Esophagus squamous epithelium (tissue), 5 donors: ENCODE data around the gene ADAM10. TPM values are rescaled to one million over a fixed set of nuclear protein-coding genes. Genes with fewer than 3 reads are reported as not detected.

ENCODE experiments used
- DNase-seq: peaks from one replicate; lab custom pipeline; 2025; lab: John Stamatoyannopoulos, UW
- H3K27ac ChIP-seq, 4 donors: fragments of 200-600 bp; sonication (generic); one replicate each; pipeline ENCODE4 v1.5.1; 2016 to 2019; ENCODE audit warnings: mild to moderate bottlenecking in 1 of 4
- H3K27me3 ChIP-seq, 4 donors: fragments of 200-600 bp; sonication (generic); 1 replicate in 3 of 4; 2 replicates in 1 of 4; pipeline versions ENCODE4 v1.5.1 to v1.6.0; 2017 to 2021; ENCODE audit warnings: antibody characterized with exemption in 1 of 4
- H3K36me3 ChIP-seq, 3 donors: fragments of 200-600 bp; sonication (generic); one replicate each; pipeline ENCODE4 v1.5.1; 2016 to 2019
- H3K4me1 ChIP-seq, 3 donors: fragments of 200-600 bp; sonication (generic); one replicate each; pipeline ENCODE4 v1.5.1; 2017 to 2019
- H3K4me3 ChIP-seq, 4 donors: fragments of 200-600 bp; sonication (generic); 1 replicate in 3 of 4; 2 replicates in 1 of 4; pipeline ENCODE4 v1.5.1; 2016 to 2019; ENCODE audit warnings: mild to moderate bottlenecking in 2 of 4, moderate library complexity in 1 of 4
- H3K9me3 ChIP-seq, 3 donors: fragments of 200-600 bp; sonication (generic); one replicate each; pipeline ENCODE4 v1.5.1; 2016 to 2019
- POLR2A ChIP-seq, 4 donors: fragments of 450-650 bp; IDR thresholded peaks; one replicate each; pipeline ENCODE4 v1.6.1; 2017; ENCODE audit warnings: antibody characterized with exemption in 4 of 4, mild to moderate bottlenecking in 4 of 4, moderate library complexity in 3 of 4
- WGBS, 2 donors: methylation state at CpG; one replicate each; pipeline ENCODE4 v1.1.5; 2018; 5-methylcytosine and 5-hydroxymethylcytosine counted together
- intact Hi-C: fragments of 100-400 bp; cut with DNase I; formaldehyde crosslinking; loops from one replicate; pipeline ENCODE4 v1.15.0; 2022
- total RNA-seq, 4 donors: library from RNA; depleted of rRNA; stranded (reverse); fragments of >200 nt; gene quantifications; one replicate each; pipeline ENCODE4 v1.1.0, GENCODE V29; 2016
- TF ChIP-seq, protein P1 (sequence below), 6 experiments: fragments of 450-650 bp in 4 of 6; fragments of 200-600 bp in 2 of 6; sonication (generic) in 2 of 6; IDR thresholded peaks; one replicate each; pipeline ENCODE4 v1.5.1; 2016 to 2019; ENCODE audit warnings: antibody characterized with exemption in 6 of 6, mild to moderate bottlenecking in 4 of 6, moderate library complexity in 4 of 6
- donor health status: DM: yes; HTN: yes; CAD: no.

ADAM10 gene
- total RNA-seq, 4 donors from 2014 or later, result 34.3 to 61.3 (median 52.8) TPM

DNA sequence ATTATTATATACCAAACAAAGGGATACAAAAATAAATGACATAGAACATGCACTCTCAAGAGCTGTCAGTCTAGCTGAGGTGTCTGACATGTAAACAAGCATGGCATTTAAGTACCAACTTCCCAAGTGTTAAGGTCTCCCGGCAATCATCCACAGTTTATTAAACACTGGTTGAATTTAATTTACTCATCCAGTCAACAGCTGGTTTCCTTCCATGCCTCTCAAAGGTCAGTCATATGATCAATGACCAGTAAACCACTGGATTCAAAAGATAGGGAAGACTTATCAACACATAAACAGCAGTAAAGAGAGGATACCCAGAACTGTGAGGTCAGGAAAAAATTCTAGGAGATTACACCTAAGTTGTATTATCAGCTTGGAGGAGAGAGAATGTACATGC, 80.4 kb downstream of the ADAM10 start:
- DNase-seq, result no peak
- no peak overlapping the region for H3K4me3 ChIP-seq
- TF ChIP-seq, protein P1, sequence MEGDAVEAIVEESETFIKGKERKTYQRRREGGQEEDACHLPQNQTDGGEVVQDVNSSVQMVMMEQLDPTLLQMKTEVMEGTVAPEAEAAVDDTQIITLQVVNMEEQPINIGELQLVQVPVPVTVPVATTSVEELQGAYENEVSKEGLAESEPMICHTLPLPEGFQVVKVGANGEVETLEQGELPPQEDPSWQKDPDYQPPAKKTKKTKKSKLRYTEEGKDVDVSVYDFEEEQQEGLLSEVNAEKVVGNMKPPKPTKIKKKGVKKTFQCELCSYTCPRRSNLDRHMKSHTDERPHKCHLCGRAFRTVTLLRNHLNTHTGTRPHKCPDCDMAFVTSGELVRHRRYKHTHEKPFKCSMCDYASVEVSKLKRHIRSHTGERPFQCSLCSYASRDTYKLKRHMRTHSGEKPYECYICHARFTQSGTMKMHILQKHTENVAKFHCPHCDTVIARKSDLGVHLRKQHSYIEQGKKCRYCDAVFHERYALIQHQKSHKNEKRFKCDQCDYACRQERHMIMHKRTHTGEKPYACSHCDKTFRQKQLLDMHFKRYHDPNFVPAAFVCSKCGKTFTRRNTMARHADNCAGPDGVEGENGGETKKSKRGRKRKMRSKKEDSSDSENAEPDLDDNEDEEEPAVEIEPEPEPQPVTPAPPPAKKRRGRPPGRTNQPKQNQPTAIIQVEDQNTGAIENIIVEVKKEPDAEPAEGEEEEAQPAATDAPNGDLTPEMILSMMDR (IDR thresholded peaks at IDR 0.05), result no peak
- TF ChIP-seq POLR2A (IDR thresholded peaks at IDR 0.05), result no peak
- no peaks in the 10 kb centered on the region for H3K9me3 ChIP-seq
- H3K27me3 ChIP-seq, result no peaks in the 10 kb centered on the region
- intact Hi-C loops, result no loop called here
- 78 to 80% methylated on average over 1 of the region's 1 CpG for WGBS, 2 donors
- H3K4me1 ChIP-seq, result peaks cover 0 to 18% (median 0%) of the 10 kb centered on the region in 3 donors
- peaks cover 0 to 12% (median 0%) of the 10 kb centered on the region in 3 donors for H3K36me3 ChIP-seq
- no peak overlapping the region for H3K27ac ChIP-seq

DNA sequence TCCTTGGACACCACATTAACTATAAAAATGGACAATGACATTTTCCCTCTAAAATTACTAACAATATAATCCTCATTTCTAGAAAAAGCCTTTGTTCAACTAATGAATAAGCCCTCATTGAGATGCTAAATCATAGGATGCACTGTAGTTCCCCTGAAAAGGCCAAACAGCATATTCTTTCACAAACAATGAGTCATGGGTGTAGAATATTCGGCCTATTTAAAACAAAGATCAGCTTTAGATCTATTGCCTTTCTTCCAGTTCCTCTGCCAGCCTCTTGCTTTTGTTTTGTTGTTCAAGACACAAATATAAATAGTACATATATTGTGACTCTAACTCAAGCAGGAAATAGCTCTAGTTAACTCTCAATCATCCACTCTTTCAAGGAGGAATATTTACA, 82.5 kb downstream of the ADAM10 start:
- intact Hi-C loops, result no loop called here
- H3K27ac ChIP-seq, result peak overlapping the region in 2 of 4 donors; percentile 6 to 17
- H3K9me3 ChIP-seq, result no peaks in the 10 kb centered on the region
- no peak for DNase-seq
- no peaks in the 10 kb centered on the region for H3K27me3 ChIP-seq
- TF ChIP-seq, protein P1 (IDR thresholded peaks at IDR 0.05), result no peak
- TF ChIP-seq POLR2A (IDR thresholded peaks at IDR 0.05), result no peak
- H3K36me3 ChIP-seq, result peaks cover 0 to 28% (median 0%) of the 10 kb centered on the region in 3 donors
- 12 to 21% methylated on average over 1 of the region's 1 CpG for WGBS, 2 donors
- no peak overlapping the region for H3K4me3 ChIP-seq
- H3K4me1 ChIP-seq, result peaks cover 0 to 18% (median 0%) of the 10 kb centered on the region in 3 donors

DNA sequence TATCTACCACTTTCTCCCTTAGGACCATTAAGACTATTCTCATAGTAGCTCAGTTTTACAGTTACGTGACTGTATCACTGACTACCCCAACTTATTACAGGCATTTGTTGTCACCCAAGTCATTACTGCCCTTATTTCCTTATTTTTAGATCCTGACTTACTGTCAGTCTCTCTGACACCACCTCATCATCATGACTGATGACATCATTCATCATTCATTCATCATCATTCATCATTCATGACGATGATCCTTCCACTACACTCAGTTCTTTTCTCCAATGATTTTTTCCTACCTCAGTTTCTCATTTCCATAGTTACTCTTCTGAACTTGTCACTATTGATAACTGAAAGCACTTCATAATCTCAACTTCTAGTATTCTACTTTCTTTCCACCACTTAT, 83.8 kb downstream of the ADAM10 start:
- Histone ChIP-seq H3K4me3 (no peak overlapping the region), H3K36me3 (peaks cover 0 to 38% (median 0%) of the 10 kb centered on the region in 3 donors), H3K4me1 (peaks cover 0 to 18% (median 0%) of the 10 kb centered on the region in 3 donors), H3K27ac (peak overlapping the region in 2 of 4 donors; percentile 14 to 49), H3K9me3 (no peaks in the 10 kb centered on the region), H3K27me3 (no peaks in the 10 kb centered on the region)
- no peak for DNase-seq
- intact Hi-C loops, result no loop called here
- 86 to 88% methylated on average over 2 of the region's 2 CpGs for WGBS, 2 donors
- TF ChIP-seq POLR2A (IDR thresholded peaks at IDR 0.05), result no peak
- TF ChIP-seq, protein P1 (IDR thresholded peaks at IDR 0.05), result no peak

DNA sequence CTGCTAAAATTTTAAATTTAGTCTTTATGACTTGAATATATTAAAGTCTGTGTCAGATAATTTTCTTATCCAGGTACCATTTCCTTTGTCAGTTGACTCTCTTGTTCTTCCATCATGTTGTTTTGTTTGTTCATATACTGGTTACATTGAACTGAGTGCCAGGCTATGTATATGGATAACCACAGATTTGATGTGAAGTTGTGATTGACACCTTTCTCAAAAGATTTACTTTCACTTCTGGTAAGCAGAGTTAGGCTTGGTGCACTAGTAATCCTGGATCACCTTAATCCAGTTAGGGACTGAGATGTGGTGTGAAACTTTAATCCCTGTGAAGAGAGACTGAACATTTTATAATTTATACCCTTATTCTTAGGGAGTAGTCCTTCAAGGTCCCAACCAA, 99.4 kb downstream of the ADAM10 start:
- DNase-seq, result no peak
- Histone ChIP-seq H3K9me3 (no peaks in the 10 kb centered on the region), H3K36me3 (peaks cover 0 to 18% (median 5%) of the 10 kb centered on the region in 3 donors), H3K4me1 (no peaks in the 10 kb centered on the region), H3K27me3 (no peaks in the 10 kb centered on the region), H3K4me3 (no peak overlapping the region), H3K27ac (no peak overlapping the region)
- TF ChIP-seq, protein P1 (IDR thresholded peaks at IDR 0.05), result no peak
- TF ChIP-seq POLR2A (IDR thresholded peaks at IDR 0.05), result no peak
- intact Hi-C loops, result no loop called here

DNA sequence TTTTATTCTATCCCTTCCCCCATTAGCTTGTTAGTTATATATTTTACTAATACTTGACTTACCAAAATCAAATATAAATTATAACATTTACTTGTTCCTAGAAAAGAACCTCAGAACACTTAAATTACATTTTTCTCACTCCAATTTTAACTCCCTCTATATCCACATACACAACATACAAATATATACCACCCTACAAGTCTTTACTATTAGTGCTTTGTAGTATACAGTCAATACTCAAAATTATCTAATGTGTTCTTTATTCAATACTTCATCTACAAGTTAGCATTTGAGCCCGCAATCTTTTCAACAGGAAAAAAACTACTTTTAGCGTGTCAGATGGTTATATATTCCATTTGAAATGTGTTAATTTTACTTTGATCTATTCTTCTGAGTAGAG, 100.3 kb downstream of the ADAM10 start:
- no peak overlapping the region for H3K4me3 ChIP-seq
- TF ChIP-seq, protein P1 (IDR thresholded peaks at IDR 0.05), result no peak
- no peak for TF ChIP-seq POLR2A (IDR thresholded peaks at IDR 0.05)
- DNase-seq, result no peak
- intact Hi-C loops, result no loop called here
- H3K9me3 ChIP-seq, result no peaks in the 10 kb centered on the region
- no peak overlapping the region for H3K27ac ChIP-seq
- WGBS, 2 donors, result 96 to 100% methylated on average over 2 of the region's 2 CpGs
- H3K4me1 ChIP-seq, result no peaks in the 10 kb centered on the region
- peaks cover 0 to 18% (median 0%) of the 10 kb centered on the region in 3 donors for H3K36me3 ChIP-seq
- no peaks in the 10 kb centered on the region for H3K27me3 ChIP-seq
